ENCODE measurements around the gene UNG.

DNA sequence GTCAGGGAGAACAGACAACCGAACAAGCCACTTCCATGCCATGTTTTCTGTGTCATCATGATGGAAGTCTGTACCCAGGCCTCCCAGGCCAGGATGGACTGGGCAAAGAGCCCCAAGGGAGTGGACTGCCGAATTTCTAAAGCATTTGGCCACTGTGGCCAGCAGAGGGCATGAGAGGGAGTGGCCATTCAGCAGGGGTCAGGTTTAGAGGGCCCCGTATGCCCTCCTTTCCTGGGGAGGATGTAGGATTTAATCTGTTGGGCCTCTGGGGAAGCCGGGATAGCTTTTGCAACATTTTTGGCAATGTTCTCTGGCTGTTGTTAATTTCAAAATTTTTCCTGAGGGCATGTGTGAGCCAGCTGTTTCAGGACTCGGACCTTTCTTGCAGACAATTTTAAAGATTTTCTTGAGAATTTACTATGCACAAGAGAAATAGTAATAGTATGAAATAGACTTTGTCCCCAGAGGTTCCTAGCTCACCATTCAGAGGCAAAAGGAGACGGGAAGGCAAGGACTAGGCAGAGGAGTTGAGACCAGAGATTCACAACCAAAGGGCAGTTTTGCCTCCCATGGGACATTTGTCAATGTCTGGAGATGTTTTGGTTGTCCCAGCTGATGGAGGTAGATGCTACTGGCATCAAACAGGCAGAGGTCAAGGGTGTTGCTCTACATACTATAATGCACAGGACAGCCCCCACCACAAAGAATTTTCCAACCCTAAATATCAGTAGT, 37.0 kb downstream of the UNG start:
- TF ChIP-seq, protein P1, sequence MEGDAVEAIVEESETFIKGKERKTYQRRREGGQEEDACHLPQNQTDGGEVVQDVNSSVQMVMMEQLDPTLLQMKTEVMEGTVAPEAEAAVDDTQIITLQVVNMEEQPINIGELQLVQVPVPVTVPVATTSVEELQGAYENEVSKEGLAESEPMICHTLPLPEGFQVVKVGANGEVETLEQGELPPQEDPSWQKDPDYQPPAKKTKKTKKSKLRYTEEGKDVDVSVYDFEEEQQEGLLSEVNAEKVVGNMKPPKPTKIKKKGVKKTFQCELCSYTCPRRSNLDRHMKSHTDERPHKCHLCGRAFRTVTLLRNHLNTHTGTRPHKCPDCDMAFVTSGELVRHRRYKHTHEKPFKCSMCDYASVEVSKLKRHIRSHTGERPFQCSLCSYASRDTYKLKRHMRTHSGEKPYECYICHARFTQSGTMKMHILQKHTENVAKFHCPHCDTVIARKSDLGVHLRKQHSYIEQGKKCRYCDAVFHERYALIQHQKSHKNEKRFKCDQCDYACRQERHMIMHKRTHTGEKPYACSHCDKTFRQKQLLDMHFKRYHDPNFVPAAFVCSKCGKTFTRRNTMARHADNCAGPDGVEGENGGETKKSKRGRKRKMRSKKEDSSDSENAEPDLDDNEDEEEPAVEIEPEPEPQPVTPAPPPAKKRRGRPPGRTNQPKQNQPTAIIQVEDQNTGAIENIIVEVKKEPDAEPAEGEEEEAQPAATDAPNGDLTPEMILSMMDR (IDR thresholded peaks at IDR 0.05), result no peak
- TF ChIP-seq POLR2A (IDR thresholded peaks at IDR 0.05), result no peak
